ENCODE data around the gene ASPHD2. TPM values are rescaled to one million over a fixed set of nuclear protein-coding genes. Genes with fewer than 3 reads are reported as not detected.

Gene ASPHD2
- total RNA-seq, 1 donor from 2014 or later: 1.5 TPM

- intact Hi-C loops (cut with DNase I): no loop called here
- Histone ChIP-seq H3K36me3 (peaks cover 97% of the 10 kb centered on the region), H3K9me3 (no peaks in the 10 kb centered on the region), H3K27ac (no peak overlapping the region), H3K27me3 (ENCODE audit: low read depth) (no peaks in the 10 kb centered on the region), H3K4me3 (no peak overlapping the region), H3K4me1 (no peaks in the 10 kb centered on the region)
- TF ChIP-seq CTCF (IDR thresholded peaks at IDR 0.05): no peak
- ATAC-seq (peak; percentile 81 to 89), DNase-seq (no peak)
Observed at GRCh38 chr22:26471522-26471921, 42.5 kb downstream of the ASPHD2 start.

- no peak overlapping the region for H3K27ac ChIP-seq
- DNase-seq (no peak), ATAC-seq (no peak)
- H3K27me3 ChIP-seq (ENCODE audit: low read depth): no peaks in the 10 kb centered on the region
- peaks cover 11% of the 10 kb centered on the region for H3K4me1 ChIP-seq
- H3K36me3 ChIP-seq: peaks cover 81% of the 10 kb centered on the region
- intact Hi-C loops (cut with DNase I): no loop called here
- H3K4me3 ChIP-seq: no peak overlapping the region
- TF ChIP-seq CTCF (IDR thresholded peaks at IDR 0.05): no peak
- no peaks in the 10 kb centered on the region for H3K9me3 ChIP-seq
Observed at GRCh38 chr22:26474682-26475081, 45.6 kb downstream of the ASPHD2 start.

DNA sequence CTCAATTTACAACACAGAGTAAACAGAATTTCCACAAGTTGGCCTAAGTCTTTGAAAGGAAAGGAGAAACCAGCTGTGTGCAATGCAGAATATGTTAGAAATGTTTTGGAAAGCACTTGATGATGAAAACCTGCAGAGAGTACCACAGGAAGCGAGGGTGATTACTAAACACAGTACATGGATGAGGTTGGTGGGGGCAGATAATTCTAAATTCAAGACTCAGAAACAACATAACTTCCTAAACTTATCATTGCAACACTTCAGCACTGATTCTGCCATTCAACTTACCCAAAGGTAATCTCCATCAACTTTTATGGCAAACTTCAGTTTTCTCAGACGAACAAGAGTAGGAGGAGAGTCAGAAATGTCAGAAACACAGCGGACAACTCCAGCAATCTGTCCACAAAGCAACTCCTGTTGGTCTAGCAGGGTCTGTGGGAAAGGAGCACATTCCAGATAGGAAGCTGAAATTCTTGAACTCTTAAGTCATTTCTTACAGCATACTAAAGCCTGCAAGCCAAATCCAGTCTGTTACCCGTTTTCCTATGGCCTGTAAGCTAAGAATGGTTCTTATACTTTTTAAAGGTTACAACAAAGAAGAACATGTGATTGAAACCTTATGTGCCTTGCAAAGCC lies 47.8 kb downstream of the ASPHD2 start:
- H3K9me3 ChIP-seq: no peaks in the 10 kb centered on the region
- H3K27me3 ChIP-seq (ENCODE audit: low read depth): no peaks in the 10 kb centered on the region
- DNase-seq (no peak), ATAC-seq (no peak)
- TF ChIP-seq CTCF (IDR thresholded peaks at IDR 0.05): no peak
- intact Hi-C loops (cut with DNase I): no loop called here
- H3K36me3 ChIP-seq: peaks cover 62% of the 10 kb centered on the region
- H3K4me3 ChIP-seq: no peak overlapping the region
- H3K27ac ChIP-seq: no peak overlapping the region
- H3K4me1 ChIP-seq: peaks cover 33% of the 10 kb centered on the region

- Histone ChIP-seq H3K27me3 (ENCODE audit: low read depth) (no peaks in the 10 kb centered on the region), H3K4me3 (no peak overlapping the region), H3K36me3 (peaks cover 57% of the 10 kb centered on the region), H3K4me1 (peaks cover 38% of the 10 kb centered on the region), H3K9me3 (no peaks in the 10 kb centered on the region), H3K27ac (no peak overlapping the region)
- no peak for TF ChIP-seq CTCF (IDR thresholded peaks at IDR 0.05)
- DNase-seq (no peak), ATAC-seq (no peak)
- intact Hi-C loops (cut with DNase I): no loop called here
Observed at GRCh38 chr22:26477341-26477731, 48.3 kb downstream of the ASPHD2 start.

DNA sequence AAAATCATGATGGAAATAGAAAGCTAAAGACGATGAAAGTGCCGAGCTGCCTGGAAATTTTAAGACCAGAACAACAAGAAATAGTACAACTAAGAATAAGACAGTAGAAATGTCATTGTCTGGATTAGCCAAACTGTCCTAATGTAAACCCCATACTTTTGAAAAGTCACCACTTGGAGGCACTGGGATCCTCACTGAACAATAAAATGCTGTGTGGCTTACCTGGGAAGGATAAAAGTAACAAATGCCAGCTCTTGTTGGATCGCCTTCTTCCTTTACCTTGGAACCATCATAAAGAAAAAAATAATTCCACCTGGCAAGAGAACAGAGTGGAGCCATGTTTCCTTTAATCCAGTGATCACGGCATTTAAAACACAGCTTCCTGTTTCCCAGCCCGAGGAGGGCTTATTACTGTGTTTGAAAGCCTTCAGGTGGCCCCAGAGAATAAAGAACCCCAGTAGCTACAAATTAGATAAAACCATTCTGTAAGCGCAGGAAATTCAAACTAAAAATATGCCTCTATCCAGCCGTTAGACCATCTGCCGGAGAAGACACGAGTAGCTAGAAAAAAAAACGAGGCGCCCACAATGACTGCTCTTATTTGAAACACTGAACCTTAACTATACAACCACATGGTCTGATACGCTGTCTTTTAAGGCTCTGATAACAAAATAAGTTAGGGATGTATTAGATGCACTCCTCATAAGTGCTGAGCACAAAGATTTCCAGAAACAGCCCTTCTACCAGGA lies 50.2 kb downstream of the ASPHD2 start:
- Histone ChIP-seq H3K4me3 (peak overlapping the region; percentile 43), H3K27me3 (ENCODE audit: low read depth) (no peaks in the 10 kb centered on the region), H3K9me3 (no peaks in the 10 kb centered on the region), H3K36me3 (peaks cover 40% of the 10 kb centered on the region), H3K27ac (peak overlapping the region; percentile 60), H3K4me1 (peaks cover 47% of the 10 kb centered on the region)
- intact Hi-C loops (cut with DNase I): no loop called here
- DNase-seq: no peak
- ATAC-seq: no peak
- TF ChIP-seq CTCF (IDR thresholded peaks at IDR 0.05): no peak

All from lower lobe of right lung (tissue), 2 donors.